ENCODE data around the gene MCRIP2. TPM values are rescaled to one million over a fixed set of nuclear protein-coding genes. Genes with fewer than 3 reads are reported as not detected.

MCRIP2 gene
- total RNA-seq, 1 donor from 2014 or later = 34.7 TPM

GRCh38 chr16:695355-696089 lies 53.9 kb downstream of the MCRIP2 start:
- DNase-seq (ENCODE audit: low spot score) = no peak

Other genes with a start within 250 kb of the MCRIP2 start
- gene NME4, start 244.6 kb upstream of the MCRIP2 start, total RNA-seq = 139 TPM
- gene DECR2, start 239.9 kb upstream of the MCRIP2 start, total RNA-seq = 21.8 TPM
- gene RAB11FIP3, start 216.2 kb upstream of the MCRIP2 start, total RNA-seq = 35.2 TPM
- 49.2 TPM for gene CAPN15, start 114.1 kb upstream of the MCRIP2 start, total RNA-seq
- gene PRR35, start 81.4 kb upstream of the MCRIP2 start, total RNA-seq = not detected
- gene NHLRC4, start 74.8 kb upstream of the MCRIP2 start, total RNA-seq = 1.3 TPM
- gene PIGQ, start 71.9 kb upstream of the MCRIP2 start, total RNA-seq = 32.4 TPM
- 17.3 TPM for gene RAB40C, start 51.8 kb upstream of the MCRIP2 start, total RNA-seq
- gene WFIKKN1, start 10.8 kb upstream of the MCRIP2 start, total RNA-seq = 0.55 TPM
- gene METTL26, start 5.5 kb upstream of the MCRIP2 start, total RNA-seq = 62.2 TPM
- 21.1 TPM for gene WDR90, start 7.5 kb downstream of the MCRIP2 start, total RNA-seq
- gene RHOT2, start 26.3 kb downstream of the MCRIP2 start, total RNA-seq = 73.9 TPM
- gene RHBDL1, start 33.8 kb downstream of the MCRIP2 start, total RNA-seq = 0.84 TPM
- gene STUB1, start 38.6 kb downstream of the MCRIP2 start, total RNA-seq = 109 TPM
- gene JMJD8, start 42.5 kb downstream of the MCRIP2 start, total RNA-seq = 55.3 TPM
- gene WDR24, start 48.6 kb downstream of the MCRIP2 start, total RNA-seq = 8.1 TPM
- not detected for gene FBXL16, start 64.0 kb downstream of the MCRIP2 start, total RNA-seq
- gene METRN, start 73.3 kb downstream of the MCRIP2 start, total RNA-seq = 30.3 TPM
- gene ANTKMT, start 79.3 kb downstream of the MCRIP2 start, total RNA-seq = 30.9 TPM
- gene CCDC78, start 84.6 kb downstream of the MCRIP2 start, total RNA-seq = 1.0 TPM
- gene HAGHL, start 85.3 kb downstream of the MCRIP2 start, total RNA-seq = 7.4 TPM
- gene CIAO3, start 99.2 kb downstream of the MCRIP2 start, total RNA-seq = 21.0 TPM
- not detected for gene MSLN, start 118.9 kb downstream of the MCRIP2 start, total RNA-seq
- gene RPUSD1, start 146.6 kb downstream of the MCRIP2 start, total RNA-seq = 16.8 TPM
- gene CHTF18, start 146.8 kb downstream of the MCRIP2 start, total RNA-seq = 5.6 TPM
- not detected for gene GNG13, start 158.9 kb downstream of the MCRIP2 start, total RNA-seq

Measured in mesenteric fat pad (tissue), 1 donor.